HS-5 (cell line): ENCODE results near the gene GCC2.
"Not testable (repeated sequence)": the region's sequence is repeated elsewhere in the genome, so short reads cannot be mapped to it uniquely, and the experiment has no call there.

Experiments used
- DNase-seq: peaks from one replicate; pipeline ENCODE4 v3.0.0-alpha.2; 2012; ENCODE audit warnings: low read depth

GCC2 gene

GRCh38 chr2:108525258-108525657 lies 76.3 kb downstream of the GCC2 start:
- DNase-seq, result not testable (repeated sequence)

- no peak for DNase-seq
Measured at GRCh38 chr2:108531674-108532055, 82.7 kb downstream of the GCC2 start.

GRCh38 chr2:108533832-108534583 lies 85.0 kb downstream of the GCC2 start, which contains the start of gene LIMS1:
TSS of gene LIMS1 (plus strand) at chr2:108534470. CDS start at chr2:108534563, 93 bp downstream.
- DNase-seq, result no peak

GRCh38 chr2:108534584-108535356 lies 85.8 kb downstream of the GCC2 start:
- peak; percentile 31 for DNase-seq

GRCh38 chr2:108535357-108535631 lies 86.3 kb downstream of the GCC2 start:
- DNase-seq, result no peak

- DNase-seq, result no peak
Measured at GRCh38 chr2:108536133-108536780, 87.3 kb downstream of the GCC2 start.

- DNase-seq, result no peak
Measured at GRCh38 chr2:108536911-108537310, 87.9 kb downstream of the GCC2 start.

- no peak for DNase-seq
Measured at GRCh38 chr2:108538000-108538625, 89.1 kb downstream of the GCC2 start.

- DNase-seq, result no peak
Measured at GRCh38 chr2:108541451-108541850, 92.4 kb downstream of the GCC2 start.

GRCh38 chr2:108542071-108542470 lies 93.1 kb downstream of the GCC2 start:
- DNase-seq, result peak; percentile 25

GRCh38 chr2:108547606-108548005 lies 98.6 kb downstream of the GCC2 start:
- DNase-seq, result no peak

- DNase-seq, result no peak
Measured at GRCh38 chr2:108548208-108549003, 99.4 kb downstream of the GCC2 start.

GRCh38 chr2:108552566-108552965 lies 103.6 kb downstream of the GCC2 start:
- no peak for DNase-seq

GRCh38 chr2:108553209-108553919 lies 104.4 kb downstream of the GCC2 start:
- DNase-seq, result no peak

GRCh38 chr2:108554528-108554927 lies 105.5 kb downstream of the GCC2 start:
- DNase-seq, result no peak

GRCh38 chr2:108555572-108555971 lies 106.6 kb downstream of the GCC2 start:
- no peak for DNase-seq

- not testable (repeated sequence) for DNase-seq
Measured at GRCh38 chr2:108556581-108556980, 107.6 kb downstream of the GCC2 start.
